Hepatocyte (in vitro differentiated cells): Measurements from ENCODE around the gene CPVL. TPM values are rescaled to one million over a fixed set of nuclear protein-coding genes. Genes with fewer than 3 reads are reported as not detected.
A peak's percentile ranks its signal among the peaks of the same experiment; 100 is the strongest.

Experiments used
- DNase-seq: peaks from one replicate; pipeline ENCODE4 v3.0.0-alpha.2; 2016; ENCODE audit warnings: low spot score
- H2AFZ ChIP-seq: fragments of 200-600 bp; sonication (generic); 2 replicates; pipeline ENCODE4 v1.6.0; 2016; ENCODE audit warnings: antibody characterized with exemption, mild to moderate bottlenecking
- H3K27ac ChIP-seq: fragments of 200-600 bp; sonication (generic); 2 replicates; pipeline ENCODE4 v1.5.1; 2016; ENCODE audit warnings: mild to moderate bottlenecking
- H3K27me3 ChIP-seq: fragments of 200-600 bp; sonication (generic); 2 replicates; pipeline ENCODE4 v1.6.1; 2016
- H3K36me3 ChIP-seq: fragments of 200-600 bp; sonication (generic); replicated peaks from 2 replicates; pipeline ENCODE4 v1.5.1; 2016; ENCODE audit warnings: low read depth; ENCODE audit not compliant: insufficient read depth
- H3K4me1 ChIP-seq: fragments of 200-600 bp; sonication (generic); 2 replicates; pipeline ENCODE4 v1.5.1; 2016; ENCODE audit warnings: mild to moderate bottlenecking, moderate library complexity; ENCODE audit not compliant: insufficient read depth
- H3K4me2 ChIP-seq: fragments of 200-600 bp; sonication (generic); 2 replicates; pipeline ENCODE4 v1.6.0; 2016
- H3K4me3 ChIP-seq: fragments of 200-600 bp; sonication (generic); 2 replicates; pipeline ENCODE4 v1.5.1; 2016; ENCODE audit warnings: mild to moderate bottlenecking
- H3K79me2 ChIP-seq: fragments of 200-600 bp; sonication (generic); 2 replicates; pipeline ENCODE4 v1.6.0; 2017; ENCODE audit warnings: mild to moderate bottlenecking
- H3K9me2 ChIP-seq: fragments of 200-600 bp; sonication (generic); replicated peaks from 2 replicates; pipeline ENCODE4 v1.6.0; 2017; ENCODE audit warnings: mild to moderate bottlenecking; ENCODE audit not compliant: insufficient read depth
- H3K9me3 ChIP-seq: fragments of 200-600 bp; sonication (generic); 2 replicates; pipeline ENCODE4 v1.5.1; 2016; ENCODE audit warnings: low read depth, mild to moderate bottlenecking
- H4K20me1 ChIP-seq: fragments of 200-600 bp; sonication (generic); 2 replicates; pipeline ENCODE4 v1.6.0; 2016; ENCODE audit warnings: mild to moderate bottlenecking; ENCODE audit not compliant: insufficient read depth, poor library complexity, severe bottlenecking
- CTCF ChIP-seq: fragments of 200-600 bp; sonication (generic); IDR thresholded peaks from 2 replicates; pipeline ENCODE4 v1.5.1; 2016; ENCODE audit warnings: antibody characterized with exemption, mild to moderate bottlenecking; ENCODE audit not compliant: poor library complexity
- EZH2 ChIP-seq: fragments of 200-600 bp; sonication (generic); IDR thresholded peaks from 2 replicates; pipeline ENCODE4 v1.6.1; 2016; ENCODE audit warnings: antibody characterized with exemption, mild to moderate bottlenecking, borderline replicate concordance
- EZH2phosphoT487 ChIP-seq: fragments of 200-600 bp; sonication (generic); IDR thresholded peaks from one replicate; pipeline ENCODE4 v1.6.1; 2018; ENCODE audit warnings: antibody characterized with exemption, mild to moderate bottlenecking, low read depth, moderate library complexity; ENCODE audit not compliant: unreplicated experiment, severe bottlenecking
- WGBS: methylation state at CpG from one replicate; pipeline ENCODE4 v1.1.6; 2016; ENCODE audit warnings: low lambda C conversion rate; ENCODE audit errors: missing lambda C conversion rate; 5-methylcytosine and 5-hydroxymethylcytosine counted together
- polyA plus RNA-seq: library from polyadenylated mRNA; unstranded; fragments of >200 nt; fragmentation: Nextera tagmentation; extraction: Ambion mirVana; gene quantifications from 2 replicates; pipeline ENCODE4 v1.2.1, GENCODE V29; 2016
- total RNA-seq: library from RNA; depleted of rRNA; stranded (reverse); fragments of >200 nt; gene quantifications from 2 replicates; pipeline ENCODE4 v1.2.3, GENCODE V29; 2014

The CPVL gene
- total and polyA plus RNA-seq, 2 experiments from 2014 or later = 26.2 to 36.3 TPM

GRCh38 chr7:28957751-28958234 lies 188.5 kb downstream of the CPVL start:
- H3K27me3 ChIP-seq = peaks cover 38% of the 10 kb centered on the region
- H3K4me1 ChIP-seq = peaks cover 33% of the 10 kb centered on the region
- H3K4me2 ChIP-seq = peak overlapping the region; percentile 99
- WGBS = 3% methylated on average over 46 of the region's 47 CpGs
- peak; percentile 14 for TF ChIP-seq EZH2
- TF ChIP-seq EZH2phosphoT487 = no peak
- no peak for TF ChIP-seq CTCF
- no peaks in the 10 kb centered on the region for H3K36me3 ChIP-seq
- H3K9me3 ChIP-seq = no peaks in the 10 kb centered on the region
- no peaks in the 10 kb centered on the region for H4K20me1 ChIP-seq
- peak overlapping the region; percentile 87 for H2AFZ ChIP-seq
- no peaks in the 10 kb centered on the region for H3K9me2 ChIP-seq
- DNase-seq = peak; percentile 41
- H3K4me3 ChIP-seq = peak overlapping the region; percentile 95
- H3K79me2 ChIP-seq = no peaks in the 10 kb centered on the region
- peak overlapping the region; percentile 52 for H3K27ac ChIP-seq

- Histone ChIP-seq H4K20me1 (no peaks in the 10 kb centered on the region), H3K27ac (no peak overlapping the region), H3K9me3 (no peaks in the 10 kb centered on the region), H3K79me2 (no peaks in the 10 kb centered on the region), H2AFZ (peak overlapping the region; percentile 87), H3K27me3 (peaks cover 38% of the 10 kb centered on the region), H3K36me3 (no peaks in the 10 kb centered on the region), H3K4me2 (peak overlapping the region; percentile 99), H3K4me3 (peak overlapping the region; percentile 52), H3K4me1 (peaks cover 33% of the 10 kb centered on the region), H3K9me2 (no peaks in the 10 kb centered on the region)
- 7% methylated on average over 59 of the region's 59 CpGs for WGBS
- TF ChIP-seq EZH2phosphoT487 = no peak
- peak; percentile 56 for TF ChIP-seq EZH2
- DNase-seq = peak; percentile 36
Observed at GRCh38 chr7:28957064-28957750, 189.1 kb downstream of the CPVL start.

- WGBS = 2% methylated on average over 31 of the region's 39 CpGs
- H2AFZ ChIP-seq = peak overlapping the region; percentile 87
Observed at GRCh38 chr7:28956608-28957063, 189.7 kb downstream of the CPVL start.

More at GRCh38 chr7:28956608-28957063, 189.7 kb downstream of the CPVL start:
- Histone ChIP-seq H3K4me3 (peak overlapping the region; percentile 52), H3K36me3 (no peaks in the 10 kb centered on the region), H3K9me3 (no peaks in the 10 kb centered on the region), H3K27me3 (peaks cover 38% of the 10 kb centered on the region), H3K79me2 (no peaks in the 10 kb centered on the region), H3K4me2 (peak overlapping the region; percentile 99), H4K20me1 (no peaks in the 10 kb centered on the region), H3K9me2 (no peaks in the 10 kb centered on the region), H3K27ac (no peak overlapping the region), H3K4me1 (peaks cover 33% of the 10 kb centered on the region)
- peak; percentile 80 for DNase-seq
- no peak for TF ChIP-seq EZH2
- TF ChIP-seq EZH2phosphoT487 = no peak
- peak; percentile 68 for TF ChIP-seq CTCF
